ENCODE data around the gene UCP3.

- TF ChIP-seq CTCF (IDR thresholded peaks at IDR 0.05) (no peak), EZH2 (IDR thresholded peaks at IDR 0.05; ENCODE audit: borderline replicate concordance, insufficient read depth, low read depth, low read length, poor library complexity, severe bottlenecking) (no peak)
Observed at GRCh38 chr11:74050465-74050864, 41.6 kb upstream of the UCP3 start.

Measured in B cell (primary cell).